Glutamatergic neuron (in vitro differentiated cells): ENCODE data around the gene PHYHD1. TPM values are rescaled to one million over a fixed set of nuclear protein-coding genes. Genes with fewer than 3 reads are reported as not detected.

Experiments
- DNase-seq: peaks from one replicate; pipeline ENCODE4 v3.0.0; 2022
- H3K27ac Mint-ChIP-seq: one replicate; pipeline ENCODE4 v1.8.0; 2020; ENCODE audit warnings: mild to moderate bottlenecking, mixed read lengths, inconsistent platforms; ENCODE audit not compliant: unreplicated experiment
- H3K27me3 Mint-ChIP-seq: one replicate; pipeline ENCODE4 v1.8.0; 2020; ENCODE audit warnings: mild to moderate bottlenecking, moderate library complexity, mixed read lengths, inconsistent platforms; ENCODE audit not compliant: unreplicated experiment
- H3K36me3 Mint-ChIP-seq: one replicate; pipeline ENCODE4 v1.8.0; 2020; ENCODE audit warnings: mild to moderate bottlenecking, mixed read lengths, inconsistent platforms; ENCODE audit not compliant: unreplicated experiment
- H3K4me1 Mint-ChIP-seq: one replicate; pipeline ENCODE4 v1.8.0; 2020; ENCODE audit warnings: mild to moderate bottlenecking, low read depth, mixed read lengths, inconsistent platforms; ENCODE audit not compliant: unreplicated experiment
- H3K4me3 Mint-ChIP-seq: one replicate; pipeline ENCODE4 v1.8.0; 2020; ENCODE audit warnings: mild to moderate bottlenecking, mixed read lengths, inconsistent platforms; ENCODE audit not compliant: unreplicated experiment
- H3K9me3 Mint-ChIP-seq: one replicate; pipeline ENCODE4 v1.8.0; 2020; ENCODE audit warnings: mild to moderate bottlenecking, moderate library complexity, mixed read lengths, inconsistent platforms; ENCODE audit not compliant: unreplicated experiment
- total RNA-seq: library from RNA; stranded (reverse); fragmentation: NEBNext Ultra II Directional; extraction: Animal tissue kit (Norgen Biotek cat#: 25700); gene quantifications from one replicate; pipeline ENCODE4 v1.2.1, GENCODE V29; 2021; ENCODE audit not compliant: unreplicated experiment
- TF ChIP-seq, protein P1 (sequence below): fragments of 200-600 bp; sonication (generic); IDR thresholded peaks from one replicate; pipeline ENCODE4 v1.5.0; 2021; ENCODE audit not compliant: partially characterized antibody, unreplicated experiment

PHYHD1 gene
- total RNA-seq, 1 donor from 2014 or later: 4.4 TPM

DNA sequence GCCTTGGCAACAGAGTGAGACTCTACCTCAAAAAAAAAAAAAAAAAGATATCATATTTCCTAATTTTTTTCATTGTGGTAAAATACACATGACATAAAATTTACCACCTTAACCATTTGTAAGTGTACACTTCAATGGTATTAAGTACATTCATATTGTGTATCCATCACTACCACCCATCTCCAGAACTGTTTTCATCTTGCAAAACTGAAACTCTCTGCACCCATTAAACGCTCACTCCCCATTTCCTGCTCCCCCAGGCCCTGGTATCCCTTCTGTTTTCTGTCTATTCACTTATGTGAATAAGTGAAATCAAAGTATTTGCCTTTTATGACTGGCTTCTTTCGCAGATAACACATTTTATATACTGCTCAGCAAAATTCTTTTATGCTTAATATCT, 26.0 kb upstream of the PHYHD1 start:
- Mint-ChIP-seq H3K27me3 (peaks cover 3% of the 10 kb centered on the region), H3K36me3 (no peaks in the 10 kb centered on the region), H3K4me1 (peaks cover 9% of the 10 kb centered on the region), H3K4me3 (no peak overlapping the region), H3K9me3 (no peaks in the 10 kb centered on the region), H3K27ac (no peak overlapping the region)
- TF ChIP-seq, protein P1, sequence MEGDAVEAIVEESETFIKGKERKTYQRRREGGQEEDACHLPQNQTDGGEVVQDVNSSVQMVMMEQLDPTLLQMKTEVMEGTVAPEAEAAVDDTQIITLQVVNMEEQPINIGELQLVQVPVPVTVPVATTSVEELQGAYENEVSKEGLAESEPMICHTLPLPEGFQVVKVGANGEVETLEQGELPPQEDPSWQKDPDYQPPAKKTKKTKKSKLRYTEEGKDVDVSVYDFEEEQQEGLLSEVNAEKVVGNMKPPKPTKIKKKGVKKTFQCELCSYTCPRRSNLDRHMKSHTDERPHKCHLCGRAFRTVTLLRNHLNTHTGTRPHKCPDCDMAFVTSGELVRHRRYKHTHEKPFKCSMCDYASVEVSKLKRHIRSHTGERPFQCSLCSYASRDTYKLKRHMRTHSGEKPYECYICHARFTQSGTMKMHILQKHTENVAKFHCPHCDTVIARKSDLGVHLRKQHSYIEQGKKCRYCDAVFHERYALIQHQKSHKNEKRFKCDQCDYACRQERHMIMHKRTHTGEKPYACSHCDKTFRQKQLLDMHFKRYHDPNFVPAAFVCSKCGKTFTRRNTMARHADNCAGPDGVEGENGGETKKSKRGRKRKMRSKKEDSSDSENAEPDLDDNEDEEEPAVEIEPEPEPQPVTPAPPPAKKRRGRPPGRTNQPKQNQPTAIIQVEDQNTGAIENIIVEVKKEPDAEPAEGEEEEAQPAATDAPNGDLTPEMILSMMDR: no peak
- DNase-seq: no peak

DNA sequence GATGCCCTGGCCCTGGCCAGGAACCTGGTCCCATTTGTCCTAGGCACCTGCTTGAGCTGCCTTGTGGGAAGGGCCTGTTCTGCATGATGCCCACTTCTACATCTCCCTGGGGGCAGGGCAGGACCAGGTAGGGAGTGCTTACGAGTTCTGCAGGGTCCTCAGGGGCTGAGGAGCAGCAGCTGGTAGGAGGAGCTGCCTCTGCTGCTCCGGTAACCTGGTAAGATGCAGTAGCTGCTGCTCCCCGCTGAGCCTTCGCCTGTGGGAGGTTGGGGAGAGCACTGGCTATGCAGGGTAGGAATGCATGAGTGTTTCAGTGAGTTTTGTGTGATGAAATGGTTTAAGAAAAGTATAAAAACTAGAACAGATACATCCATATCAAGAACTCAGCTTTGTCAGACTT, 25.2 kb upstream of the PHYHD1 start:
- Mint-ChIP-seq H3K4me3 (no peak overlapping the region), H3K9me3 (no peaks in the 10 kb centered on the region), H3K4me1 (peaks cover 9% of the 10 kb centered on the region), H3K27me3 (peaks cover 3% of the 10 kb centered on the region), H3K36me3 (no peaks in the 10 kb centered on the region), H3K27ac (no peak overlapping the region)
- no peak for DNase-seq
- TF ChIP-seq, protein P1: no peak

DNA sequence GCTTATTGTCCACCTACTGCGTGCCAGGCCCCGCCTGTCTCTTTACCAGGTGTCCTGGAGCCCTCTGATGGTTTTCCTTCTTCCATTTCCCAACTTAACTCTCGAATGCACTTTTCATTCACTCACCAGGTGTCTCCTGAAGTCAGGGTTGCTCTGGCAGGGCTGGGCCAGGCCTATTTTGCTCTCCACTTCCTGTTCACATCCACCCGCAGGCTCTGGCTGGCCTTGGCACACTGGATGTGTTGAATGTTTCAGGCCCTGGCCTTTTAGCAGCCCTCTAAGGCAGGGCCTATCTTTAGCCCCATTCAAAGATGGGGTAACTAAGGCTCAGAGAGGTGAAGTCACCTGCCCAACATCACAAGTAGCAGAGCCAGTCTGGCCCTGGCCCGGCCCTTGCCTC, 22.4 kb upstream of the PHYHD1 start:
- Mint-ChIP-seq H3K27ac (no peak overlapping the region), H3K9me3 (no peaks in the 10 kb centered on the region), H3K4me1 (peaks cover 7% of the 10 kb centered on the region), H3K36me3 (no peaks in the 10 kb centered on the region), H3K4me3 (no peak overlapping the region), H3K27me3 (peaks cover 3% of the 10 kb centered on the region)
- TF ChIP-seq, protein P1: no peak
- DNase-seq: no peak

DNA sequence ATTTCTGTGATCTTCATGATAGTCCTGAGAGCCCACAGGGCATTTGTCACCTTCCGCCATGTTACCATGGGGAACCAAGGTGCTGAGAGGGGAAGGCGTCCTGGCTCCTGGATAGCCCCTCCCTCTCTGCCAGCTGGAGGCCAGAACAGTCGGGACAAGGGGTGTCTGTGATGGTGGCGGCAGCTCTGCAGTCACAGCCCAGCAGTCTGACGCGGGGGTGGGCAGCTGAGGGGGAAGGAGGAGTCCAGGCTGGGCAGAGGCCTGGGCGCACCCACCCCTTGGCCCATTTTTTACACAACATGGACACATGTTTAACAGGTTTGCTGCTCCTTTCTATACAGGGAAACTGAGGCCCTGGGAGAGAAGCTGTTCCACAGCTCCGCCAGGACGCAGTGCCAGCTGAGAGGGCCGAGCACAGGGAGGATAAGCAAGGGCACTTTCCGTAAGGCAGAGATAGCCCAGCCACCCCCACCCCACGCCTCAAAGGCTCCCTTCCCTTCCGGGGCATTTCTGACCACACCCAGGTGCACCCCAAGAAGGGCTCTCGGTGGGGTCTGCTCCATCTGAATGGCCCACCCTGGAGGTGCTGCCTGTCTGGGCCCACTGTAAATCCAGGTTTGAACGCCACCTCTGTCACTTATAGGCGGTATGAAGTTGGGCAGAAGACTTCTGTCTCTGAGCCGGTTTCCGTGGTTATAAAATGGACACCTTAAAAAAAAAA, 21.8 kb upstream of the PHYHD1 start:
- H3K4me3 Mint-ChIP-seq: peak overlapping the region; percentile 22
- no peak overlapping the region for H3K27ac Mint-ChIP-seq
- DNase-seq: no peak
- no peaks in the 10 kb centered on the region for H3K9me3 Mint-ChIP-seq
- H3K27me3 Mint-ChIP-seq: peaks cover 3% of the 10 kb centered on the region
- TF ChIP-seq, protein P1: no peak
- peaks cover 6% of the 10 kb centered on the region for H3K4me1 Mint-ChIP-seq
- H3K36me3 Mint-ChIP-seq: no peaks in the 10 kb centered on the region

DNA sequence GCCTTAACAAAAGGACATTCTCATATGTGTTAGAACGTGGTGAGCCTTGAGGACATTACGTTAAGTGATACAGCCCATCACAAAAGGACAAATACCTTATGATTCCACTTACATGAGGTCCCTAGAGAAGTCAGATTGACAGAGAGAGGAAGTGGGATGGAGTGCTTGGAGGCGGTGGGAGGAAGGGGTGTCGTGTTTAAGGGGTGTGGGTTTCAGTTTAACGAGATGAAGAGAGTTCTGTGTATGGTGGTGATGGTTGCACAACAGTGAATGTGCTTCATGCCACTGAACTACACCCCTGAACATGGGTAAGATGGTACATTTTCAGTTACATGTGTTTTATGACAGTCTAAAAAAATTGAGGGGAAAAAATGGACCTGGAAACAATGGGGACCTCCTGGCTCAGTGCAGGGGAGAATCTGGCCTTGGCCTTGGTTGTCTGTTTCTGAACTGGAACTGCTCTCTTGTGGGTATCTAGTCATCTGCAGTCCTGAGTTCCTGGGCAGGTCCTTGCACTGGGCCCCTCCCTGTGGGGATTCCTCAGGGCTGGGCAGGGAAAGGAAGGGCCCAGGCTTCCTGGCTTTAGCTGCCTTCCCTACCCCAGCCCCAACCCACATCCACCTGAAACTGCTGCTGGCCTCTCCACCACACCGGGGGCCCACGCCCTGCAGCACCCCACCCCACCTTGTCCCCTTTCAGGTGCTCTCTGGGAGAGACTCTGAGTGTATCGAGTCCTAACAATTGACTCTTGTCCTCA, 21.0 kb upstream of the PHYHD1 start:
- peaks cover 3% of the 10 kb centered on the region for H3K27me3 Mint-ChIP-seq
- H3K9me3 Mint-ChIP-seq: no peaks in the 10 kb centered on the region
- H3K4me1 Mint-ChIP-seq: peaks cover 6% of the 10 kb centered on the region
- peak overlapping the region; percentile 22 for H3K4me3 Mint-ChIP-seq
- no peak overlapping the region for H3K27ac Mint-ChIP-seq
- TF ChIP-seq, protein P1: no peak
- DNase-seq: no peak
- H3K36me3 Mint-ChIP-seq: no peaks in the 10 kb centered on the region
